Skin epidermis (tissue), 12 donors: ENCODE measurements around the gene CA4.

ENCODE experiments used
- H3K27ac ChIP-seq, 21 experiments: fragments of 200-600 bp; sonication (generic) in 11 of 21; one replicate each; pipeline ENCODE4 v1.5.0; 2020; ENCODE audit warnings: mild to moderate bottlenecking in 3 of 21, inconsistent platforms in 2 of 21, moderate library complexity in 2 of 21
- H3K4me3 ChIP-seq, 7 experiments: fragments of 200-600 bp; sonication (generic) in 2 of 7; one replicate each; pipeline ENCODE4 v1.5.0; 2020; ENCODE audit warnings: inconsistent platforms in 2 of 7, mild to moderate bottlenecking in 2 of 7, moderate library complexity in 1 of 7

Gene CA4

GRCh38 chr17:60151355-60151754 is 1.6 kb downstream of the CA4 start:
- Histone ChIP-seq H3K27ac (no peak overlapping the region), H3K4me3 (no peak overlapping the region)

DNA sequence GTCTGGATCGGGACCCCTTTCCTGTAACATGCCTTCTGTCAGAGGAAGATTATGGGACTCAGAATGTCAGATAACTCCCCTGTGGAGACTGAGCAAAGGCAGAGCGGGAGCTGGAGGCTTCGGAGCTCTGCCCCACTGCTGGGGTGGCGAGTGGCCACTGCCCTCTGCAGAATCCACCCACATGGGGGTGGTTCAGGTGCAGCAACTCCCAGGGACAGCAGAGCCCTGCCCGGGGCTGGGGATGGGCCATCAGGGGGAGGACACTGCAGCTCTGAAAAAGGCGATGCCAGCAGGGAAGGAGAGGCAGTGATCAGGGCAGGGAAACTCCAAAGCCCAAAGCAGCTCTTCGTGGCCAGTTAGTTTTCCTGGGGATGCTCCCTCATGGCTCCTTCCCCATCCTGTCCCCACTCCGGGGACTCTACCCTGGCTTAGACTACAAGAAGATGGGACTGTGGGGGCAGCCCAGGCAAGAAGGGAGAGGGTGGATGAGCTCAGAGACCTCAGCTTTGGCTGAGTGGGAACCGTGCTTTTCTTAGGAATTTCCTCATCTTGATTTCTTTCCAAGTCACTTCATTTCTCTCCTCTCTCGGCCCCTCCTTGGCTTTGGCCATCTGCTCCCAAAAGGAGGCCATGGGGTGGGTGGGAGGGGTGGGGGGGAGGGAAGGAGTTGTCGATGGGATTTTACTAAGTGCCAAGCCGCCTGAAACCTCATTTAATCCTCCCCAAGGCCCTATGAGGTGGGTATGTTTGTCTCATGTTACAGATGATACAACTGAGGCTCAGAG is 4.0 kb downstream of the CA4 start:
- Histone ChIP-seq H3K27ac (no peak overlapping the region), H3K4me3 (no peak overlapping the region)

- no peak overlapping the region for H3K4me3 ChIP-seq
- H3K27ac ChIP-seq: no peak overlapping the region
Measured at GRCh38 chr17:60154616-60155426, 5.0 kb downstream of the CA4 start.

GRCh38 chr17:60155427-60155814 is 5.6 kb downstream of the CA4 start:
- Histone ChIP-seq H3K27ac (peak overlapping the region in 1 of 21 experiments; percentile 19), H3K4me3 (no peak overlapping the region)

GRCh38 chr17:60155815-60156214 is 6.0 kb downstream of the CA4 start:
- no peak overlapping the region for H3K4me3 ChIP-seq
- H3K27ac ChIP-seq: peak overlapping the region in 1 of 21 experiments; percentile 19

GRCh38 chr17:60156746-60157145 is 7.0 kb downstream of the CA4 start:
- H3K27ac ChIP-seq: no peak overlapping the region
- H3K4me3 ChIP-seq: no peak overlapping the region

GRCh38 chr17:60157487-60158040 is 7.8 kb downstream of the CA4 start:
- Histone ChIP-seq H3K4me3 (no peak overlapping the region), H3K27ac (no peak overlapping the region)

- Histone ChIP-seq H3K27ac (no peak overlapping the region), H3K4me3 (no peak overlapping the region)
Measured at GRCh38 chr17:60158751-60159478, 9.1 kb downstream of the CA4 start.

DNA sequence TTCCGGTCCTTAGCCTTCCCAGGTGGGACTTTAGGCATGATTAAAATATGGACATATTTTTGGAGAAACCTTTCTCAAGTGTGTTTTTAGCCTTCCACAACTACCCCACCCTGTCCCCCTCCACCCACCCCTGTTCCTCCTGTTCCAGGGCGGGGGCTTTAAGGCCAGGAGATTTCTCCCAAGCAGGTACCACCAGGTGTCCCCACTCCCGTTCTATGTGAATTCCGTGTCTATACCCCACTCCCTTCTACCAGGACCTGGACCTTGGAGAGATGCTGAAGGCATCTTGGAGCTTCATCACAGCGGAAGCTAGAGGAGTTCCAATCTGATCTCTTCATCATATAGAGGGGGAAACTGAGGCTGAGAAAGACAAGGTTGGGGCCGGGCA is 9.7 kb downstream of the CA4 start:
- H3K4me3 ChIP-seq: no peak overlapping the region
- H3K27ac ChIP-seq: no peak overlapping the region

GRCh38 chr17:60160829-60161501 is 11.2 kb downstream of the CA4 start:
- no peak overlapping the region for H3K27ac ChIP-seq
- H3K4me3 ChIP-seq: no peak overlapping the region

DNA sequence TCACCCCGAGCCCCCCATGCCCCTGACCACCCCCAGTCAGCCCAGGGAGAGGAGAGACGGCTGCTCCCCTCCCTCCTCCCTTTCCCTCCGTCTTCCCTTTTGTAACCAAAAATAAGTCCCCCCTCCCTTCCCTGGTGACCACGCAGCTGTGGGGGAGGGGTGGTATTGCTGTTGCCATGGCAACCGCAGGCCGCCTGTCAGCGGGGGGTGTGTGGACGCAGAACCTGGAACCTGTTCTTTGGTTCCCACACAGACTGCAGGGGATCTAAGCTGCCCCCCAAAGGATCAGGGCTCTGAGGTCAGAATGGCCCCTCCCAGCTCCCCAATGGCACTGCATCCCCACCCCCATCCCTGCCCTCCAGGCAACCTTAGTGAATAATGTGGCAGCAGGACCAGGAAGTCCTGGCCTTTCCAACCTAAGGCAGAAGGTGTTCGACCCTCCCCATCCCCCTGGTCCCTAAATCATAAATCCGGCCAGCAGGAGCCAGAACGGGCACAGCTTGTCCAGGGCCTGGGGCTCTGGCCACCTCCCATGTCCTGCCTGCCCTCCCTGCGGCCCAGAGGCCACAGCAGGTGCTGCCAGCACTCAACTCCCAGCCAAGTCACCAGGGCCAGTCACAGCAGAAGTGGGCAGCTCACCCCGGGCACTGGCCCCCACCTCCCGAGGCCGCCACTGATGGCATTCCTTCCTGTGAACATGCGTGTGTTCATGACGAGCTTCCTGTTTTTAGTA is 12.0 kb downstream of the CA4 start:
- Histone ChIP-seq H3K4me3 (no peak overlapping the region), H3K27ac (no peak overlapping the region)

- no peak overlapping the region for H3K4me3 ChIP-seq
- H3K27ac ChIP-seq: no peak overlapping the region
Measured at GRCh38 chr17:60163108-60163784, 13.5 kb downstream of the CA4 start.

- Histone ChIP-seq H3K4me3 (no peak overlapping the region), H3K27ac (no peak overlapping the region)
Measured at GRCh38 chr17:60164164-60164563, 14.4 kb downstream of the CA4 start.

- Histone ChIP-seq H3K27ac (no peak overlapping the region), H3K4me3 (no peak overlapping the region)
Measured at GRCh38 chr17:60164697-60165096, 14.9 kb downstream of the CA4 start.

DNA sequence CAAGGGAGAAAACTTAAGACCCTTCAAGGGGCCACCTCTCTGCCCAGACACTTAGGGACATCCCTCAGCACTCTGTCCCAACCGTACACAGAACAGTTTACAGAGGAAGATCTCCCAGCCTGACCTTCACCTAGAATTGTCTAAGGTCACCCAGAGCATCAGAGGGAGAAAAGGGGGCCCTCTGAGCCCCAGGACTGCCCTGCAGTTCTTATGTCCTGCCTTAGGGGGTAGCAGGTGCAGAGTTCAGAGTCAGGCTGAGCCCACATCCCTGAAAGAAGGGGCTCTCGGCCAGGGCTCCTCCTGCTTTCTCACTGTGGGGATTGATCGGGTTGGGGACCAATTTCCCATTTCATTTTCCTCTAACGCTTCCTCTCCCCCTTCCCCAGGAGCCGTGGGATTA is 15.4 kb downstream of the CA4 start:
- Histone ChIP-seq H3K4me3 (no peak overlapping the region), H3K27ac (no peak overlapping the region)

DNA sequence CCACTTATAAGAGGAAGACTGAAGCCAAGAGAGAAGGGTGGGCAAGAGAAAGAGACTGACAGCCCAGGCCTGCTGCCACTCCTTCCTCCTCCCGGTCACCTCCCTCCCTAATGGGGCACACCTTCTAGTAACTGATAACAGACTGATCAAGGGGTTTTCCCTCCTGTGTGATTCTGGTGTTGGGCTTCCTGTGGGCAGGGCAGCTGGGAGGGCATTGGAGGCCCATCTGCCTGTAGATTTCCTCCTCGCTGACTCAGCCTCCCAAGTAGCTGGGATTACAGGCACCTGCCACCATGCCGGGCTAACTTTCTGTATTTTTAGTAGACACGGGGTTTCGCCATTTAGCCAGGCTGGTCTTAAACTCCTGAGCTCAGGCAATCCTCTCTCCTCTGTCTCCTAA is 16.2 kb downstream of the CA4 start:
- Histone ChIP-seq H3K4me3 (no peak overlapping the region), H3K27ac (no peak overlapping the region)

GRCh38 chr17:60167065-60167741 is 17.4 kb downstream of the CA4 start:
- no peak overlapping the region for H3K4me3 ChIP-seq
- H3K27ac ChIP-seq: no peak overlapping the region

DNA sequence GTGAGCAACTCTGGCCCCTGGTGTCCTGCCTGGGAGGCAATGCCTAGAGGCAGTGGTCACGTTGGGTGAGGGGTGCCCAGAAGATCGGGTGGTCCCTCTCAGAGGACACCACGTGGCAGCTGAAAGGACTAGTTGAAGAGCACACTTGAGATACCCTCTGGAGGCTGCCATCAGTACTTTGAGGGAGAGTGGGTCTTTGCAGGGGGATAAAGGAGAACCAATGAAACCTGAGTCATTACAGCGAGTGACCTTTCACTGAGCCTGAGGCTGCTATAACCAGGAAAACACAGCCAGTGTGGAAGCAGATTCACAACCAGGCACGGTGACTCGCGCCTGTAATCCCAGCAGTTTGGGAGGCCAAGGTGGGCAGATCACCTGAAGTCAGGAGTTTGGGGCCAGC is 18.9 kb downstream of the CA4 start:
- no peak overlapping the region for H3K27ac ChIP-seq

More for the DNA sequence above, 18.9 kb downstream of the CA4 start:
- H3K4me3 ChIP-seq: no peak overlapping the region
